Activated CD8-positive, alpha-beta memory T cell treated with anti-CD3 and anti-CD28 coated beads for 4 hours (primary cell): Measurements from ENCODE around the gene ATRNL1.

Experiments
- DNase-seq, 2 donors: peaks; one replicate each; pipeline ENCODE4 v3.0.0-alpha.2; 2020; ENCODE audit warnings: low read depth in 2 of 2

The ATRNL1 gene

GRCh38 chr10:115950320-115950719 lies 857.2 kb downstream of the ATRNL1 start:
- no peak for DNase-seq

GRCh38 chr10:115951242-115951641 lies 858.1 kb downstream of the ATRNL1 start:
- no peak for DNase-seq

GRCh38 chr10:115953281-115953680 lies 860.1 kb downstream of the ATRNL1 start:
- DNase-seq, result no peak

GRCh38 chr10:115953968-115954367 lies 860.8 kb downstream of the ATRNL1 start:
- no peak for DNase-seq

- DNase-seq, result no peak
Measured at GRCh38 chr10:115956225-115957011, 863.3 kb downstream of the ATRNL1 start.

- DNase-seq, result no peak
Measured at GRCh38 chr10:115957012-115957399, 863.8 kb downstream of the ATRNL1 start.

GRCh38 chr10:115957786-115958442 lies 864.7 kb downstream of the ATRNL1 start:
- DNase-seq, result no peak

- no peak for DNase-seq
Measured at GRCh38 chr10:115963848-115964247, 870.7 kb downstream of the ATRNL1 start.

GRCh38 chr10:115964827-115965226 lies 871.7 kb downstream of the ATRNL1 start:
- DNase-seq, result no peak

- DNase-seq, result no peak
Measured at GRCh38 chr10:115965376-115965775, 872.2 kb downstream of the ATRNL1 start.

GRCh38 chr10:115968236-115968635 lies 875.1 kb downstream of the ATRNL1 start:
- DNase-seq, result no peak

GRCh38 chr10:115969591-115969990 lies 876.4 kb downstream of the ATRNL1 start:
- no peak for DNase-seq

GRCh38 chr10:115971921-115972320 lies 878.8 kb downstream of the ATRNL1 start:
- no peak for DNase-seq

GRCh38 chr10:115972426-115972825 lies 879.3 kb downstream of the ATRNL1 start:
- no peak for DNase-seq

- DNase-seq, result no peak
Measured at GRCh38 chr10:115974351-115974750, 881.2 kb downstream of the ATRNL1 start.

GRCh38 chr10:115974816-115975430 lies 881.8 kb downstream of the ATRNL1 start:
- DNase-seq, result no peak

GRCh38 chr10:115975506-115975905 lies 882.3 kb downstream of the ATRNL1 start:
- no peak for DNase-seq

GRCh38 chr10:115976342-115976741 lies 883.2 kb downstream of the ATRNL1 start:
- no peak for DNase-seq

GRCh38 chr10:115977855-115978254 lies 884.7 kb downstream of the ATRNL1 start:
- DNase-seq, result no peak

GRCh38 chr10:115979576-115979975 lies 886.4 kb downstream of the ATRNL1 start:
- no peak for DNase-seq

GRCh38 chr10:115980470-115980869 lies 887.3 kb downstream of the ATRNL1 start:
- DNase-seq, result no peak

GRCh38 chr10:115981081-115981480 lies 887.9 kb downstream of the ATRNL1 start:
- no peak for DNase-seq

GRCh38 chr10:115982076-115982475 lies 888.9 kb downstream of the ATRNL1 start:
- no peak for DNase-seq
